ENCODE data around the gene DCANP1.

- no peak for TF ChIP-seq POLR2A (IDR thresholded peaks at IDR 0.05; ENCODE audit: low read length)
- TF ChIP-seq GATA1 (IDR thresholded peaks at IDR 0.05; ENCODE audit: low read depth, low read length) = no peak
These were observed 45.1 kb upstream of the DCANP1 start for GRCh38 chr5:135492319-135492626.

All from erythroblast (primary cell).